ENCODE measurements around the gene LAIR1.
"Not testable (repeated sequence)": the region's sequence is repeated elsewhere in the genome, so short reads cannot be mapped to it uniquely, and the experiment has no call there.

- not testable (repeated sequence) for TF ChIP-seq CTCF (IDR thresholded peaks at IDR 0.05; ENCODE audit: insufficient read depth, low read length); POLR2AphosphoS5 (IDR thresholded peaks at IDR 0.05; ENCODE audit: low read depth)
Measured at GRCh38 chr19:54322934-54323333, 41.8 kb downstream of the LAIR1 start.

Data from HL-60 (cell line).